Head of caudate nucleus (tissue), 42 donors: ENCODE measurements around the gene SLC25A34.

Source experiments
- DNase-seq, 42 donors: peaks; one replicate each; pipeline versions ENCODE4 v3.0.0 to v3.0.0-alpha.2; 2020 to 2021; ENCODE audit warnings: mixed read lengths in 7 of 42
- intact Hi-C: fragments of 100-400 bp; cut with DNase I; formaldehyde crosslinking; loops from one replicate; pipeline ENCODE4 v1.15.0; 2022

SLC25A34 gene

GRCh38 chr1:15748264-15748663, 12.2 kb downstream of the SLC25A34 start:
- DNase-seq: no peak
- intact Hi-C loops: no loop called here

DNA sequence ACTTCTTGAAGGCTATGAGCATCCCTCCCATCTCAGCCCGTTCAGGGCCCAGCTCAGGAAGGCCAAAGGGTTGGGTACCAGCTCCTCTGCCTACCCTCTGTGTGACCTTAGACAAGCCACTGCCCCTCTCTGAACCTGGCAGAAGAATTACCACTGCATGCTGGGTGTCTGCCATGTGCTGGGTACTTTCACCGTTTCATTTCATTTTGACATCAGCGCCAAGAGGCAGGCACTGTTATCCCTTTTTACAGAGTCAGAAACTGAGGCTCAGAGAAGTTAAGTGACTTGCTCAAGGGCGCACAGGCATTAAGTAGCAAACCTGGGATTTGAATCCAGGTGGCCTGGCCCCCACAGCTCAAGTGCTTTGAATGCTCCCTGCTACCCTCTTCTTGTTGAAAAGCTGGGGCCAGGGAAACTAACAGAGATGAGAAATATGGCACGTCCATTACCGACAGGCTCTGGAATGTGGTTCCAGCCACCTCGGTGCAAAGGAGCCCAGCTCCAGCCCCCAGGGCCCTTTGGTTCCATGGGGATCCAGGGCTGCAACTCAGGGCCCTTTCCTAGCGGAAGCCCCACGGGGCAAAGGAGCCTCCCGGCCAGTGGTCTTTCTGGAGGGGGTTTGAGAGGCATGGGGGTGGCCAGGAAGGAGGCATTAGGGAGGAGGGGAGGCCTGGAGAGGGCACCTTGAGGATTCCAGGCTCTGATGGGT, 12.8 kb downstream of the SLC25A34 start:
- intact Hi-C loops: no loop called here
- no peak for DNase-seq

GRCh38 chr1:15749399-15750291, 13.6 kb downstream of the SLC25A34 start:
- intact Hi-C loops: no loop called here
- peak in 2 of 42 donors; percentile 11 to 32 for DNase-seq

- no peak for DNase-seq
- intact Hi-C loops: no loop called here
Observed at GRCh38 chr1:15750924-15751323, 14.9 kb downstream of the SLC25A34 start.

DNA sequence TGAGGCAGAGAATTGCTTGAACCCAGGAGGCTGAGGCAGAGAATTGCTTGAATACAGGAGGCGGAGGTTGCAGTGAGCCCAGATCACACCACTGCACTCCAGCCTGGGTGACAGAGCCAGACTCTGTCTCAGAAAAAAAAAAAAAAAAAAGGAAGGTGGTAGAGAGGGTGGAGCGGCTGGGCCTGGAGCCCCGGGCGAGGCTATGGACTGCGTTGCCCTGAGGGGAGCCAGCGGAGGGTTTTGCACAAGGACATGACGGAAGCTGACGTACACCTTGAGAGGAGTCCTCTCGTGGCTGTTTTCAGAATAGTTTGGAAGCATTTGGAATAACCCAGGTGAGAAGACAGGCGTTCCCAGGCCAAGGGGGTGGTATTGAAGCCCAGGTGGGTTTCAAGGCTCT, 15.7 kb downstream of the SLC25A34 start:
- intact Hi-C loops: no loop called here
- no peak for DNase-seq

- intact Hi-C loops: no loop called here
- DNase-seq: no peak
Observed at GRCh38 chr1:15753776-15754175, 17.7 kb downstream of the SLC25A34 start.

- no peak for DNase-seq
- intact Hi-C loops: no loop called here
Observed at GRCh38 chr1:15755021-15755645, 19.1 kb downstream of the SLC25A34 start.

GRCh38 chr1:15755646-15756040, 19.6 kb downstream of the SLC25A34 start:
- intact Hi-C loops: no loop called here
- no peak for DNase-seq

DNA sequence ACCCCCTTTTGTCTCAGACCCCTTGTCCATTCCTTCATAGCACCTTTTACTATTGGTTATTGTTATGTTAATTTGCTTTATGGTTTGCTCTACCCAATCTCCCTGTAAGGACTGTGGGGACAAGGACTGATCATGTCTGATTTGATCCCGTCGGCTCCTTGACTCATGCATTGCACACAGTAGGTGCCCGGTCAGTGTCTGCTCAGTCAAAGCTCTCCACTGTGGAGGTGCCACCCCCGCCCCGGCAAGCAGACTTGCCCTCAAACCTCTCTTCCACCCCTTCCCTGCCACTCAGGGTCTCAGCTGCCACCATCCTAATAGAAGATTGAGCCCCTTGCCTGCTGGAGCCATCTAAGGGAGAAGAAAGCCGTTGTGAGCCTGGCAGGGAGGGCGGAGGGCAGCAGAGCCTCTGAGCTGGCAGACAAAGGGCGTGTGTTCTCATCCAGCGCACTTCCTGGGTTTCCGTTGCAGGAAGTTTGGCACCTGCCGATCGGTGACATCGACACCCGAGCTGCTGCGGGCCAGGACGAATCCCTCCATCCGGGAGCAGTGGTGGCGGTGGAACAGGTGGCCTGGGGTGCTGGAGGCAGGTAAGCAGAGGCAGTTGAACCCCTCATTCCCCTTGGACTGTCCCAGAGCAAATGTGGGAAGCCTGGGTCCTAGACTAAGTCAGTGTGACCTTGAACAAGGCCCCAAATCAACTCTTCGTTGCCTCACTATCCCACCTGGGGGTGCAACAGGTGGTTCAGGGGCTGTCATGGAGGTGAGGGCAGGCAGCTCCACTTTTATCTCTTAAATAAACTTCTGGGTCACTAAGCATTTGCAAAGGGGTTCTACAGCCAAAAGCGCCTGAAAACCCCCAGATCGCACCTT, 20.3 kb downstream of the SLC25A34 start:
- DNase-seq: peak in 6 of 42 donors; percentile 14 to 54 (median 24)
- intact Hi-C loops: no loop called here

DNA sequence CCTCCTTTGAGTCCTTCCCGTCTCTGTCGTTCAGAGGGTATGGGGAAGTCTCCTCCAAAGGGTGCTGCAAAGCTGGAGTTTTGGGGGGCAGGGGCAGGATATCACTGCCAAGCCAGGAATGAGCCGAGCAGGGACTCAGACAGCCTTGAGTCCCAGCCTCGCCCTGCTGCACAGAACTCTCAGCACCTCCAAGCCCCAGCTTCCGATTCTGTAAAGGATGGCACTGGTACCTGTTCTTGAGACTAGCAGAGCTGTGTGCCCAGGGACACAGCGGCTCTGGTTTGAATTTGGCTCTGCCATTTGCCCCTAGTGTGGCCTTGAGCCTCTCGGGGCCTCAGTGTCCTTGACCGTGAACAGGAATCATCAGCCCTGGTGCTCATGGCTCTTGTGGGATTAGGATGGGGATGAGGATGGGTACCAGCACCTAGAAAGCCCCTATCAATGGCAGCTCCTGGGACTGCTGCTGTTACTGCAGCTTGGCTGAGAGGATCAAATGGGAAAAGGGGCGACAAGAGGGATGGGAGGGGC, 21.0 kb downstream of the SLC25A34 start:
- no peak for DNase-seq
- intact Hi-C loops: no loop called here

GRCh38 chr1:15757575-15758342, 21.7 kb downstream of the SLC25A34 start:
- DNase-seq: no peak

DNA sequence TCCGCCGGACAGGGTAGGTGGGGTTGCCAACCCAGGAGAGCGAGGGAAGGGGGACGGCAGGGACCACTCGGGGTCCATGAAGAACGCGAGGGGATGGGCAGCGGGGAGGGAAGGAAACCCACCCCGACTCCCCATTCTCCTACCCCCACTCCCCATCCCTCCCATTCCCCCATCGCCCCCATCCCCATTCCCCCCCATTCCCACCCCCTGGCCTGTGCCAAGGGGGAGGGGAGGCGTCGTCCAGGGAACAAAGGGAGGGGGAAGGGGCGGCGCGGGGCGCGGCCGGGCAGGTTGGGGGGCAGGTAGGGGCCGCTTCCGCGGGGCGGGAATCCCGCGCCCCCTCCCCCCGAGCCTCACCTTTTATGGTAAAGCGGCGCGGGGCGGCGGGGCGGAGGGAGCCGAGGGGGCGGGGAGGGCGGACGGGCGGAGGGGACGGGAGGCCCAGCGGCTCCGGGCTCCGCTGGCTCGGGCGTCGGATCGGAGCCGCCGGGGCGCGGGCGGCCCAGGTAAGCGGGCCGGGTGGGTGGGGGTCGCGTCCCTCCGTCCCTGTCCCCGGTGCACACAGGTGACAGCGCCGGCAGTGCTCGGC, 22.4 kb downstream of the SLC25A34 start, which contains the start of gene FBLIM1:
Gene FBLIM1, plus strand, starts transcription at position 453 of the 589 bp plus-strand sequence. CDS start 6,189 bp downstream, outside the sequence.
- intact Hi-C loops: no loop called here
- DNase-seq: no peak

More at GRCh38 chr1:15757575-15758342, 21.7 kb downstream of the SLC25A34 start:
- intact Hi-C loops: no loop called here

GRCh38 chr1:15758953-15759661, 23.0 kb downstream of the SLC25A34 start:
- intact Hi-C loops: no loop called here
- DNase-seq: no peak

- DNase-seq: no peak
- intact Hi-C loops: no loop called here
Observed at GRCh38 chr1:15760520-15761211, 24.6 kb downstream of the SLC25A34 start.

GRCh38 chr1:15761366-15762128, 25.5 kb downstream of the SLC25A34 start:
- DNase-seq: no peak
- intact Hi-C loops: no loop called here

GRCh38 chr1:15762546-15762945, 26.5 kb downstream of the SLC25A34 start:
- no peak for DNase-seq

More at GRCh38 chr1:15762546-15762945, 26.5 kb downstream of the SLC25A34 start:
- intact Hi-C loops: no loop called here
